Thyroid gland (tissue), 4 donors: Measurements from ENCODE around the gene PSMD3. TPM values are rescaled to one million over a fixed set of nuclear protein-coding genes. Genes with fewer than 3 reads are reported as not detected.

Experiments
- DNase-seq, 2 donors: peaks; one replicate each; pipeline ENCODE4 v3.0.0-alpha.2; 2019
- H3K27ac ChIP-seq, 3 donors: fragments of 200-600 bp; sonication (generic); 1 replicate in 2 of 3; 2 replicates in 1 of 3; pipeline ENCODE4 v1.5.1; 2016 to 2019; ENCODE audit warnings: mild to moderate bottlenecking in 1 of 3, moderate library complexity in 1 of 3
- H3K27me3 ChIP-seq: fragments of 200-600 bp; sonication (generic); one replicate; pipeline ENCODE4 v1.5.1; 2019
- H3K36me3 ChIP-seq, 2 donors: fragments of 200-600 bp; sonication (generic); one replicate each; pipeline ENCODE4 v1.5.1; 2016 to 2019
- H3K4me1 ChIP-seq, 2 donors: fragments of 200-600 bp; sonication (generic); one replicate each; pipeline ENCODE4 v1.5.1; 2017 to 2019
- H3K4me3 ChIP-seq, 3 donors: fragments of 200-600 bp; sonication (generic); replicated peaks in 1 of 3; 1 replicate in 2 of 3; 2 replicates in 1 of 3; pipeline ENCODE4 v1.5.1; 2016; ENCODE audit warnings: mild to moderate bottlenecking in 1 of 3
- H3K9me3 ChIP-seq: fragments of 200-600 bp; sonication (generic); one replicate; pipeline ENCODE4 v1.5.1; 2017
- CTCF ChIP-seq, 6 experiments: fragments of 200-600 bp in 3 of 6; fragments of 450-650 bp in 3 of 6; sonication (generic) in 3 of 6; IDR thresholded peaks; one replicate each; pipeline ENCODE4 v1.5.1; 2016 to 2019; ENCODE audit warnings: antibody characterized with exemption in 6 of 6, mild to moderate bottlenecking in 2 of 6, inconsistent platforms in 1 of 6, moderate library complexity in 1 of 6
- POLR2A ChIP-seq, 2 donors: fragments of 450-650 bp; IDR thresholded peaks; one replicate each; pipeline ENCODE4 v1.6.1; 2017; ENCODE audit warnings: antibody characterized with exemption in 2 of 2, mild to moderate bottlenecking in 2 of 2, moderate library complexity in 1 of 2
- WGBS, 2 donors: methylation state at CpG; one replicate each; pipeline ENCODE4 v1.1.5; 2017; 5-methylcytosine and 5-hydroxymethylcytosine counted together
- intact Hi-C: fragments of 100-400 bp; cut with DNase I; formaldehyde crosslinking; loops from one replicate; pipeline ENCODE4 v1.15.1; 2023
- total RNA-seq, 4 donors: library from RNA; depleted of rRNA; stranded (reverse); fragments of >200 nt; gene quantifications; one replicate each; pipeline ENCODE4 v1.2.3, GENCODE V29; 2016

Gene PSMD3
- total RNA-seq, 4 donors from 2014 or later = 65.0 to 100 (median 98.8) TPM

GRCh38 chr17:39938140-39938869, 42.3 kb upstream of the PSMD3 start:
- WGBS, 2 donors = 64 to 65% methylated on average over 8 of the region's 8 CpGs
- H3K4me3 ChIP-seq = no peak overlapping the region
- TF ChIP-seq CTCF (IDR thresholded peaks at IDR 0.05) (no peak), POLR2A (IDR thresholded peaks at IDR 0.05) (no peak)
- H3K4me1 ChIP-seq = no peaks in the 10 kb centered on the region
- H3K27me3 ChIP-seq = no peaks in the 10 kb centered on the region
- H3K36me3 ChIP-seq = no peaks in the 10 kb centered on the region
- no peak for DNase-seq
- H3K9me3 ChIP-seq = no peaks in the 10 kb centered on the region
- H3K27ac ChIP-seq = no peak overlapping the region
- intact Hi-C loops = no loop called here

GRCh38 chr17:39939106-39939505, 41.5 kb upstream of the PSMD3 start:
- H3K27ac ChIP-seq = no peak overlapping the region
- H3K4me1 ChIP-seq = no peaks in the 10 kb centered on the region
- TF ChIP-seq CTCF (IDR thresholded peaks at IDR 0.05) = no peak
- WGBS, 2 donors = 83 to 95% methylated on average over 3 of the region's 3 CpGs
- intact Hi-C loops = no loop called here
- no peaks in the 10 kb centered on the region for H3K36me3 ChIP-seq
- H3K4me3 ChIP-seq = no peak overlapping the region
- no peak for DNase-seq
- H3K9me3 ChIP-seq = no peaks in the 10 kb centered on the region
- H3K27me3 ChIP-seq = no peaks in the 10 kb centered on the region

- 59 to 62% methylated on average over 6 of the region's 6 CpGs for WGBS, 2 donors
- H3K36me3 ChIP-seq = no peaks in the 10 kb centered on the region
- DNase-seq = no peak
- TF ChIP-seq POLR2A (IDR thresholded peaks at IDR 0.05) (no peak), CTCF (IDR thresholded peaks at IDR 0.05) (no peak)
- H3K27me3 ChIP-seq = no peaks in the 10 kb centered on the region
- no peak overlapping the region for H3K4me3 ChIP-seq
- H3K27ac ChIP-seq = no peak overlapping the region
- intact Hi-C loops = no loop called here
- no peaks in the 10 kb centered on the region for H3K9me3 ChIP-seq
- no peaks in the 10 kb centered on the region for H3K4me1 ChIP-seq
These were observed 40.8 kb upstream of the PSMD3 start for GRCh38 chr17:39939588-39940419.

- Histone ChIP-seq H3K27ac (no peak overlapping the region), H3K27me3 (no peaks in the 10 kb centered on the region), H3K4me3 (no peak overlapping the region), H3K4me1 (no peaks in the 10 kb centered on the region), H3K36me3 (no peaks in the 10 kb centered on the region), H3K9me3 (no peaks in the 10 kb centered on the region)
- intact Hi-C loops = no loop called here
- TF ChIP-seq POLR2A (IDR thresholded peaks at IDR 0.05) (no peak), CTCF (IDR thresholded peaks at IDR 0.05) (no peak)
- 87% methylated on average over 13 to 14 of the region's 14 CpGs for WGBS, 2 donors
- no peak for DNase-seq
These were observed 36.8 kb upstream of the PSMD3 start for GRCh38 chr17:39943702-39944392.

- TF ChIP-seq POLR2A (IDR thresholded peaks at IDR 0.05) (no peak), CTCF (IDR thresholded peaks at IDR 0.05) (no peak)
- no peak overlapping the region for H3K4me3 ChIP-seq
- no peaks in the 10 kb centered on the region for H3K36me3 ChIP-seq
- DNase-seq = no peak
- no peaks in the 10 kb centered on the region for H3K27me3 ChIP-seq
- intact Hi-C loops = no loop called here
- no peaks in the 10 kb centered on the region for H3K4me1 ChIP-seq
- no peaks in the 10 kb centered on the region for H3K9me3 ChIP-seq
- H3K27ac ChIP-seq = no peak overlapping the region
- WGBS, 2 donors = 84 to 94% methylated on average over 5 to 16 of the region's 16 CpGs
These were observed 36.3 kb upstream of the PSMD3 start for GRCh38 chr17:39944393-39944711.
